Common myeloid progenitor, CD34-positive (primary cell): ENCODE measurements around the gene APRT.
"Not testable (repeated sequence)": the region's sequence is repeated elsewhere in the genome, so short reads cannot be mapped to it uniquely, and the experiment has no call there.

Experiments
- CTCF ChIA-PET: fragments of 350-600 bp; sonication (Branson Sonifier 250); formaldehyde crosslinking; loops from one replicate; lab custom pipeline; 2021; ENCODE audit warnings: antibody characterized with exemption; lab: Charles Lee
- POLR2A ChIA-PET: fragments of 350-600 bp; sonication (Branson Sonifier 250); formaldehyde crosslinking; loops from one replicate; lab custom pipeline; 2021; ENCODE audit warnings: antibody characterized with exemption; lab: Charles Lee
- DNase-seq, 3 donors: peaks; one replicate each; pipeline versions ENCODE4 v3.0.0 to v3.0.0-alpha.2; 2013
- H3K27ac ChIP-seq, 2 experiments: 1 replicate in 1 of 2; 2 replicates in 1 of 2; pipeline ENCODE4 v1.7.0; 2013; ENCODE audit warnings: inconsistent platforms in 2 of 2, low read length in 2 of 2, mild to moderate bottlenecking in 2 of 2, low read depth in 1 of 2, moderate library complexity in 1 of 2; ENCODE audit not compliant: severe bottlenecking in 2 of 2, insufficient read depth in 1 of 2, poor library complexity in 1 of 2
- H3K27me3 ChIP-seq, 5 experiments: replicated peaks in 2 of 5; 1 replicate in 3 of 5; 2 replicates in 2 of 5; pipeline versions ENCODE4 v1.6.1 to v1.7.0; 2013; ENCODE audit warnings: low read length in 4 of 5, mild to moderate bottlenecking in 2 of 5, moderate library complexity in 2 of 5, inconsistent platforms in 1 of 5; ENCODE audit not compliant: insufficient read depth in 5 of 5, control insufficient read depth in 4 of 5
- H3K36me3 ChIP-seq, 4 experiments: 1 replicate in 2 of 4; 2 replicates in 2 of 4; pipeline versions ENCODE4 v1.6.1 to v1.7.0; 2013; ENCODE audit warnings: low read length in 3 of 4, control low read depth in 1 of 4, mild to moderate bottlenecking in 1 of 4; ENCODE audit not compliant: control insufficient read depth in 4 of 4, insufficient read depth in 4 of 4
- H3K4me1 ChIP-seq, 4 experiments: 1 replicate in 3 of 4; 2 replicates in 1 of 4; pipeline versions ENCODE4 v1.6.1 to v1.7.1; 2013; ENCODE audit warnings: low read length in 3 of 4, mild to moderate bottlenecking in 3 of 4, control low read depth in 1 of 4, inconsistent platforms in 1 of 4, moderate library complexity in 1 of 4; ENCODE audit not compliant: control insufficient read depth in 4 of 4, insufficient read depth in 4 of 4; ENCODE audit errors: control extremely low read depth in 1 of 4
- H3K4me3 ChIP-seq, 7 experiments: 1 replicate in 4 of 7; 2 replicates in 3 of 7; pipeline versions ENCODE4 v1.5.1 to v1.7.0; 2013; ENCODE audit warnings: mild to moderate bottlenecking in 7 of 7, low read length in 6 of 7, moderate library complexity in 6 of 7, inconsistent platforms in 2 of 7, low read depth in 2 of 7, control low read depth in 1 of 7; ENCODE audit not compliant: insufficient read depth in 4 of 7, control insufficient read depth in 1 of 7; ENCODE audit errors: extremely low read depth in 1 of 7
- H3K9me3 ChIP-seq, 5 experiments: 1 replicate in 4 of 5; 2 replicates in 1 of 5; pipeline versions ENCODE4 v1.6.1 to v1.7.1; 2013; ENCODE audit warnings: low read length in 4 of 5, mild to moderate bottlenecking in 2 of 5, inconsistent platforms in 1 of 5, low read depth in 1 of 5, moderate library complexity in 1 of 5; ENCODE audit not compliant: control insufficient read depth in 4 of 5, insufficient read depth in 2 of 5; ENCODE audit errors: control extremely low read depth in 1 of 5
- WGBS: methylation state at CpG from one replicate; pipeline ENCODE4 v1.1.5; 2013; ENCODE audit not compliant: insufficient coverage; 5-methylcytosine and 5-hydroxymethylcytosine counted together

The APRT gene

GRCh38 chr16:88773812-88774291 is 37.9 kb downstream of the APRT start:
- H3K4me3 ChIP-seq = peak overlapping the region in 1 of 7 experiments; percentile 24
- 60% methylated on average over 10 of the region's 12 CpGs for WGBS
- ChIA-PET CTCF (interaction anchor here (0.6 to 5.4 kb wide), 7 partner anchors 8 to 482 kb away, joined by 3 to 31 read pairs (median 4); no protein-coding TSS in a partner anchor), POLR2A (interaction anchor here (0.6 kb wide), 1 partner anchor 96 kb away, joined by 5 read pairs; no protein-coding TSS in a partner anchor)
- peak overlapping the region in 1 of 2 experiments; percentile 73 for H3K27ac ChIP-seq
- no peaks in the 10 kb centered on the region for H3K9me3 ChIP-seq
- no peaks in the 10 kb centered on the region for H3K27me3 ChIP-seq
- peaks cover 0 to 86% (median 82%) of the 10 kb centered on the region in 4 experiments for H3K4me1 ChIP-seq
- no peak for DNase-seq
- H3K36me3 ChIP-seq = peaks cover 0 to 37% (median 5%) of the 10 kb centered on the region in 4 experiments

GRCh38 chr16:88772871-88773811 is 38.6 kb downstream of the APRT start:
- H3K4me1 ChIP-seq = peaks cover 0 to 86% (median 81%) of the 10 kb centered on the region in 4 experiments
- no peaks in the 10 kb centered on the region for H3K9me3 ChIP-seq
- CTCF ChIA-PET = interaction anchor here (0.7 to 5.4 kb wide), 8 partner anchors 9 to 40 kb away, joined by 3 to 31 read pairs (median 5); no protein-coding TSS in a partner anchor
- H3K27me3 ChIP-seq = no peaks in the 10 kb centered on the region
- peak in 1 of 3 donors; percentile 27 for DNase-seq
- POLR2A ChIA-PET = interaction anchor here (0.6 to 0.7 kb wide), 2 partner anchors 9 kb away, joined by 3 to 5 read pairs; no protein-coding TSS in a partner anchor
- H3K27ac ChIP-seq = peak overlapping the region in 1 of 2 experiments; percentile 73
- H3K4me3 ChIP-seq = peak overlapping the region in 2 of 7 experiments; percentile 24 to 42
- WGBS = 43% methylated on average over 25 of the region's 29 CpGs
- H3K36me3 ChIP-seq = peaks cover 0 to 37% (median 5%) of the 10 kb centered on the region in 4 experiments

- POLR2A ChIA-PET = interaction anchor here (1.5 to 2.0 kb wide), 3 partner anchors 9 to 19 kb away, joined by 4 to 15 read pairs (median 4); partner anchors contain the start of gene PIEZO1
- H3K4me3 ChIP-seq, H3K27me3 ChIP-seq, H3K9me3 ChIP-seq, DNase-seq: not testable (repeated sequence)
- Histone ChIP-seq H3K4me1 (peaks cover 0 to 88% (median 81%) of the 10 kb centered on the region in 4 experiments), H3K36me3 (peaks cover 0 to 32% (median 2%) of the 10 kb centered on the region in 4 experiments), H3K27ac (peak overlapping the region; percentile 33 to 73)
- 93% methylated on average over 14 of the region's 23 CpGs for WGBS
- CTCF ChIA-PET = interaction anchor here (0.8 to 5.4 kb wide), 10 partner anchors 9 to 75 kb away, joined by 3 to 31 read pairs (median 4); no protein-coding TSS in a partner anchor
Observed at GRCh38 chr16:88771781-88772180, 39.9 kb downstream of the APRT start.

DNA sequence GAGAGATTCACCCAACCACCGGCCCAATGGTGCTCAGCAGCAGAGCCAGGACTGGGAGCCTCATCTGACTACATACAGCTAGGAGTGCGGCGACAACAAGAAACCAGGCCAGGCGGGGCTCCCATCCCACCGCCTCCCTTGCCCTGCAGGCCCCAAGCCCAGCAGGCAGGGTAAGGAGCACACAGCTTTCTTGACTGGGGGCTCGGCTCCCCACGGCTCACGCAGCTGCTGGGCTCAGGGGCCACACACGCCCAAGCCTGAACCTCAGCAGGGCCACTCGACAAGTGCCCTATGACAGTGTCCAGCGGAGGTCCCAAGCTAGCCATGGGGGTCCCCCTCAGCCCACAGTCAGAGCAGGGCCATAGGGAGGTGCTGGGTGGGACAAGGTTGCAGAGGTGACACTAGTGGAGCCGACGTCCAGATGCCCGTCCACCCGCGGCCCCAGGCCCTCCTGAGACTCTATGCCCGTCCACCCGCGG is 40.4 kb downstream of the APRT start:
- CTCF ChIA-PET = interaction anchor here (0.9 to 5.4 kb wide), 14 partner anchors 8 to 75 kb away, joined by 3 to 31 read pairs (median 4); no protein-coding TSS in a partner anchor
- WGBS = 31% methylated on average over 11 of the region's 19 CpGs

DNA sequence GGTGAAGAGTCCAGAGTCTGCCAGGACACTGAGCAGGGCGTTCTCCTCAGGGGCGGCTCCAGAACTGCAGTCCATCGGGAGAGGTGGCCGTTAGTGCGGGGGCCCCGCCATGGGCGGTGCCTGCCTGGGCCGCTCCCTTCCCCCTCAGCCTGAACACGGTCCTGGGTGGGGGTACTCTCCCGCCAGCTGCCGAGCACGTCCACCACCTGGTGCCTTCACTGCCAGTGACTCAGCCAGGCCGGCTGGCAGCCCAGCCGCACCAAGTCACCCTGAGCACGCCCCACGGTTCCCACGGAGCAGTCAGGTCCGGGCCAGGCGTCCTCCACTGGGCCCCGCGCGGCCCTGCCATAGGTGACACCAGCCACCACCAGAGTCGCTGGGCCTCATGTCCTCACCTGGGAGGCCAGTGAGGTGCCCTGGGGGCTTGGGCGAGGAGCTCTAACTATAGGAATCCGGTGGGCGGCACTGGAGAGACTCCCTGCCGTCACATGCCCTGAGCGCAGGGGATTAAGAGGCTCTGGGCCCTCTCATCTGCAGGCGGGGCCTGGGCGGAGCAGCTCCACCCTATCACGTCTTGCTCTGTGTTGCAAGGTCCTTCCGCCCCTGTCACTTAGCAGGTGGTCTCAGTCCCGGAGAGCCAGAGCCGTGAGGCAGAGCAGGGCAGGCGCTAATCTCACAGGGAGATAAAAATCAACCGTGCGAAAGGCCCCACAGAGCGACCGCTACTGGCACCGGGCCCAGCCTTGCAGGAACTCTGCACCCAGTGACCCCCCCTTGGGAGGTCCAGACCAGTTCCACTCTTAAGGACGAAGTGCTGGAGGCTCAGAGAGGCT is 41.1 kb downstream of the APRT start:
- peak overlapping the region in 4 of 7 experiments; percentile 24 to 54 (median 46) for H3K4me3 ChIP-seq
- WGBS = 16% methylated on average over 38 of the region's 41 CpGs
- H3K36me3 ChIP-seq = peaks cover 0 to 34% (median 3%) of the 10 kb centered on the region in 4 experiments
- no peaks in the 10 kb centered on the region for H3K27me3 ChIP-seq
- H3K27ac ChIP-seq = peak overlapping the region; percentile 72 to 87
- DNase-seq = peak; percentile 95 to 99 (median 98)
- no peaks in the 10 kb centered on the region for H3K9me3 ChIP-seq
- CTCF ChIA-PET = interaction anchor here (0.6 to 5.4 kb wide), 14 partner anchors 10 to 74 kb away, joined by 3 to 31 read pairs (median 4); no protein-coding TSS in a partner anchor
- H3K4me1 ChIP-seq = peaks cover 0 to 82% (median 81%) of the 10 kb centered on the region in 4 experiments
- POLR2A ChIA-PET = interaction anchor here (0.7 to 2.0 kb wide), 8 partner anchors 10 to 29 kb away, joined by 3 to 15 read pairs (median 4); partner anchors contain the start of gene PIEZO1

More for the DNA sequence above, 40.4 kb downstream of the APRT start:
- no peaks in the 10 kb centered on the region for H3K9me3 ChIP-seq
- POLR2A ChIA-PET = interaction anchor here (0.9 to 2.0 kb wide), 6 partner anchors 10 to 28 kb away, joined by 3 to 15 read pairs (median 4); partner anchors contain the start of gene PIEZO1
- H3K27ac ChIP-seq = peak overlapping the region; percentile 33 to 87
- peak overlapping the region in 4 of 7 experiments; percentile 24 to 46 (median 45) for H3K4me3 ChIP-seq
- H3K4me1 ChIP-seq = peaks cover 0 to 84% (median 81%) of the 10 kb centered on the region in 4 experiments
- no peak for DNase-seq
- no peaks in the 10 kb centered on the region for H3K27me3 ChIP-seq
- peaks cover 0 to 29% (median under 1%) of the 10 kb centered on the region in 4 experiments for H3K36me3 ChIP-seq
